GM12878 (cell line): ENCODE results near the gene UNC5CL. TPM values are rescaled to one million over a fixed set of nuclear protein-coding genes. Genes with fewer than 3 reads are reported as not detected.

Source experiments
- ATAC-seq: fragments of 200-7000 bp; cut with Tn5 transposase; 3 replicates; pipeline ENCODE4 v1.9.1; 2020; ENCODE audit warnings: mild to moderate bottlenecking, moderate library complexity
- BruUV-seq: library from RNA; stranded (reverse); fragments of 400-500 nt; replicated peaks from 2 replicates; lab custom pipeline; 2021; lab: Mats Ljungman, UMichigan
- CTCF ChIA-PET: fragments of 300-600 bp; sonication (Branson Sonifier 250); formaldehyde crosslinking; extraction: SDS; loops from one replicate; lab custom pipeline; 2021; ENCODE audit warnings: inconsistent platforms; lab: Yijun Ruan, JAX
- POLR2A ChIA-PET: fragments of 350-600 bp; formaldehyde crosslinking; extraction: SDS; loops from one replicate; lab custom pipeline; 2021; ENCODE audit warnings: inconsistent platforms; lab: Charles Lee
- RAD21 ChIA-PET: fragments of 300-600 bp; sonication (Branson Sonifier 250); formaldehyde crosslinking; loops from one replicate; lab custom pipeline; 2023; ENCODE audit warnings: antibody characterized with exemption; ENCODE audit not compliant: unreplicated experiment; lab: Charles Lee
- SMC1A ChIA-PET: fragments of 300-600 bp; sonication (Branson Sonifier 250); formaldehyde crosslinking; loops from one replicate; lab custom pipeline; 2023; ENCODE audit not compliant: unreplicated experiment, uncharacterized antibody; lab: Charles Lee
- DNase-seq: peaks from one replicate; pipeline ENCODE4 v3.0.0-alpha.2; 2011; ENCODE audit warnings: low read depth, low spot score
- FAIRE-seq: peaks from 3 replicates; lab custom pipeline; 2011; peaks lifted over from hg19 to GRCh38; lab: Jason Lieb, UNC
- H2AFZ ChIP-seq: 2 replicates; pipeline ENCODE4 v1.6.0; 2011; ENCODE audit warnings: low read depth, low read length, control low read depth; ENCODE audit not compliant: control insufficient read depth
- H3K27ac ChIP-seq: 2 replicates; pipeline ENCODE4 v1.5.1; 2011; ENCODE audit warnings: control low read depth; ENCODE audit not compliant: control insufficient read depth, insufficient read depth
- H3K27me3 ChIP-seq, 2 experiments: replicated peaks in 1 of 2; 2 replicates each; pipeline versions ENCODE4 v1.6.0 to v1.6.1; 2011; ENCODE audit warnings: low read length in 1 of 2; ENCODE audit not compliant: control insufficient read depth in 2 of 2, insufficient read depth in 2 of 2
- H3K36me3 ChIP-seq, 2 experiments: 2 replicates each; pipeline ENCODE4 v1.5.1; 2011; ENCODE audit warnings: low read length in 1 of 2; ENCODE audit not compliant: control insufficient read depth in 2 of 2, insufficient read depth in 2 of 2
- H3K4me1 ChIP-seq: 2 replicates; pipeline ENCODE4 v1.6.1; 2011; ENCODE audit warnings: mild to moderate bottlenecking, low read length, moderate library complexity, mixed read lengths; ENCODE audit not compliant: control insufficient read depth, insufficient read depth
- H3K4me2 ChIP-seq: 2 replicates; pipeline ENCODE4 v1.6.0; 2011; ENCODE audit warnings: control low read depth; ENCODE audit not compliant: control insufficient read depth, insufficient read depth
- H3K4me3 ChIP-seq: fragments of 200-600 bp; sonication (generic); 2 replicates; pipeline ENCODE4 v1.5.1; 2016
- H3K79me2 ChIP-seq: 2 replicates; pipeline ENCODE4 v1.6.0; 2011; ENCODE audit warnings: low read length; ENCODE audit not compliant: control insufficient read depth, insufficient read depth
- H3K9ac ChIP-seq: 2 replicates; pipeline ENCODE4 v1.8.0; 2011; ENCODE audit warnings: low read length, control low read depth, mixed read lengths; ENCODE audit not compliant: control insufficient read depth, insufficient read depth
- H3K9me3 ChIP-seq: replicated peaks from 3 replicates; pipeline ENCODE4 v1.5.1; 2011; ENCODE audit warnings: mild to moderate bottlenecking, low read length; ENCODE audit not compliant: control insufficient read depth, insufficient read depth
- H4K20me1 ChIP-seq: 2 replicates; pipeline ENCODE4 v1.6.0; 2011; ENCODE audit not compliant: control insufficient read depth, insufficient read depth
- BMI1 ChIP-seq: fragments of 450-650 bp; IDR thresholded peaks from 2 replicates; pipeline ENCODE4 v1.6.1; 2016; ENCODE audit warnings: mild to moderate bottlenecking, moderate library complexity, borderline replicate concordance
- BRCA1 ChIP-seq: IDR thresholded peaks from 2 replicates; pipeline ENCODE4 v1.6.1; 2011; ENCODE audit warnings: low read depth, low read length, improper control_type of control experiment
- CREB1 ChIP-seq: IDR thresholded peaks from 2 replicates; pipeline ENCODE4 v1.6.1; 2012; ENCODE audit warnings: low read depth, mild to moderate bottlenecking, inconsistent platforms
- EED ChIP-seq: sonication (generic); IDR thresholded peaks from 2 replicates; pipeline ENCODE4 v1.6.1; 2016; ENCODE audit warnings: antibody characterized with exemption, low read depth
- EP300 ChIP-seq, 2 experiments: fragments of 150-350 bp in 1 of 2; IDR thresholded peaks; 2 replicates each; pipeline ENCODE4 v1.6.1; 2011 to 2012; ENCODE audit warnings: low read depth in 2 of 2, low read length in 2 of 2, borderline replicate concordance in 1 of 2, improper control_type of control experiment in 1 of 2, inconsistent platforms in 1 of 2; ENCODE audit not compliant: control insufficient read depth in 1 of 2
- JUNB ChIP-seq: IDR thresholded peaks from 2 replicates; pipeline ENCODE4 v1.6.1; 2016; ENCODE audit warnings: antibody characterized with exemption, mild to moderate bottlenecking
- KAT2A ChIP-seq: conservative IDR thresholded peaks from 2 replicates; pipeline ENCODE4 v1.6.1; 2011; ENCODE audit warnings: low read depth, low read length; ENCODE audit not compliant: control insufficient read depth
- KLF5 ChIP-seq: fragments of 450-650 bp; IDR thresholded peaks from 2 replicates; pipeline ENCODE4 v1.6.1; 2014; ENCODE audit warnings: mild to moderate bottlenecking; ENCODE audit not compliant: partially characterized antibody
- MEF2B ChIP-seq: fragments of 450-650 bp; IDR thresholded peaks from 2 replicates; pipeline ENCODE4 v1.6.1; 2018; ENCODE audit warnings: mild to moderate bottlenecking, moderate library complexity; ENCODE audit not compliant: partially characterized antibody, poor library complexity, severe bottlenecking
- PAX8 ChIP-seq: fragments of 450-650 bp; IDR thresholded peaks from 2 replicates; pipeline ENCODE4 v1.6.1; 2017; ENCODE audit warnings: mild to moderate bottlenecking, moderate library complexity
- POLR2AphosphoS2 ChIP-seq: IDR thresholded peaks from 2 replicates; pipeline ENCODE4 v1.6.1; 2011; ENCODE audit warnings: low read depth, mild to moderate bottlenecking, low read length, improper control_type of control experiment, moderate library complexity
- POU2F2 ChIP-seq: IDR thresholded peaks from 3 replicates; pipeline ENCODE4 v1.6.1; 2011; ENCODE audit warnings: low read depth, mild to moderate bottlenecking, low read length, borderline replicate concordance
- SMC3 ChIP-seq: IDR thresholded peaks from 2 replicates; pipeline ENCODE4 v1.6.1; 2011; ENCODE audit warnings: low read length, improper control_type of control experiment, borderline replicate concordance
- SP1 ChIP-seq: IDR thresholded peaks from one replicate; pipeline ENCODE4 v1.6.1; 2011; ENCODE audit warnings: low read depth, low read length
- ZBED1 ChIP-seq: IDR thresholded peaks from 2 replicates; pipeline ENCODE4 v1.6.1; 2016; ENCODE audit warnings: borderline replicate concordance
- ZNF207 ChIP-seq: fragments of 450-650 bp; IDR thresholded peaks from 2 replicates; pipeline ENCODE4 v1.6.1; 2014; ENCODE audit warnings: antibody characterized with exemption, mild to moderate bottlenecking, borderline replicate concordance
- WGBS: methylation state at CpG from one replicate; pipeline ENCODE4 v1.1.6; 2016; ENCODE audit warnings: low lambda C conversion rate; ENCODE audit not compliant: insufficient replicate concordance, insufficient coverage; ENCODE audit errors: missing lambda C conversion rate; 5-methylcytosine and 5-hydroxymethylcytosine counted together
- in situ Hi-C: fragments of 300-500 bp; cut with MboI; formaldehyde crosslinking; loops from 9 replicates; pipeline ENCODE4 v1.14.3; 2018; ENCODE audit warnings: mixed read lengths
- intact Hi-C: fragments of 100-400 bp; cut with micrococcal nuclease; formaldehyde crosslinking; loops from one replicate; pipeline ENCODE4 v1.14.2; 2022; ENCODE audit not compliant: unreplicated experiment
- polyA plus RNA-seq, 11 experiments: library from polyadenylated mRNA; depleted of rRNA in 4 of 11; unstranded in 6 of 11; stranded (reverse) in 5 of 11; fragments of >200 nt; fragmentation: Nextera tagmentation in 4 of 11; fragmentation: Illumina TruSeq in 1 of 11; extraction: Ambion mirVana in 4 of 11; extraction: Trizol in 1 of 11; gene quantifications; 1 replicate in 1 of 11; 2 replicates in 10 of 11; pipeline versions ENCODE4 v1.2.1 to v1.2.3, GENCODE V29; 2011 to 2016; ENCODE audit warnings: inconsistent platforms in 2 of 11, missing spikeins in 2 of 11, low read depth in 1 of 11
- total RNA-seq, 4 experiments: library from RNA; depleted of rRNA in 3 of 4; stranded (reverse); fragments of >200 nt in 3 of 4; fragmentation: Illumina TruSeq in 1 of 4; extraction: Trizol in 1 of 4; gene quantifications; 2 replicates each; pipeline versions ENCODE4 v1.2.1 to v1.2.3, GENCODE V29; 2013 to 2021
- TF ChIP-seq, protein P1 (sequence below): IDR thresholded peaks from 2 replicates; pipeline ENCODE4 v1.6.1; 2012; ENCODE audit warnings: low read depth, low read length, improper control_type of control experiment
- TF ChIP-seq, protein P2 (sequence below): fragments of 450-650 bp; IDR thresholded peaks from 2 replicates; pipeline ENCODE4 v1.6.1; 2017; ENCODE audit warnings: mild to moderate bottlenecking

UNC5CL gene
- total and polyA plus RNA-seq, 10 of the 15 experiments (the other 5 are each of a cell fraction or from before 2014, with no cell fraction given), result 0.11 to 1.2 (median 0.46) TPM; not detected in 1

DNA sequence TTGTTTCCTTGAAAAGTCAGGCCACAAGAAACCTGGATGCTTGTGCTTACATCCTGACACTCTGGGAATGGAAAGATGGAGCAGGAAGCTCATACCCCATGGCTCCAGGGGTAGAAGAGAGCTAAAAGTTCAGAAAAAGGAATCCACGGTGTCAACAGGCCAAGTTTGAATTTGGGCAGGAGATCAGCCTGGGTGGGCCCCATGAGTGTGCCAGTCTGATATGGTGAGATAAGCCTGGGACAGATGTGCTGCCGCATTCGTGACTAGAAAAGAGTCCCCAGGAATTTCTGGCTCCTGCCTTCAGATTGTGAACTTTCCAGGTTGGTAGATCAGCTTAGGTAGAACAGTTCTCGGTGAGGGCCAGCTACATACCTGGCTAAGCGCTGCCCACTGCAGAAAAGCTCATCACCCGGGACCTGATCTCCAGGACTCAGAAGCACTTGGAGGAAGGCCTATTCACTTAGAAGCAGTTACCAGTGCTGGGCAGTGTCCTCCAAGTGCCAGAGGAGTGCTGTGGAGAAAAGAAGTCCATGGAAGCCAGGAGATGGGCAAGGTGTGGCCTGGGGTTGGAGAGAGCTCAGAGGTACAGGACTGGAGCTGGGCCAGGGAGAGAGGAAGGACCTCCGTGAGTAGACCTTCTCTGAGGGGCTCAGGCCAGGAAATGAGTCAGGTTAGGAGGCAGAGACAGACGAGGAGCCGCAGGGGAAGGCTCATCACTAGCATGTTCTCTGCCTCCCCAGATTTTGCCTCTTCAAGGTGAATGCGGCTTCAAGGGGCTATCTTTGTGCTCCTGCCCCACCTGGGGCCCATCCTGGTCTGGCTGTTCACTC, 3.4 kb upstream of the UNC5CL start, which contains the start of gene TSPO2 (continued):
- TF ChIP-seq MEF2B (no peak), KLF5 (no peak), POLR2AphosphoS2 (no peak)

- ChIA-PET CTCF (interaction anchor here (1.1 to 7.7 kb wide), 10 partner anchors 9 to 141 kb away, joined by 3 to 62 read pairs (median 10); partner anchors contain the start of genes NFYA and OARD1), SMC1A (interaction anchor here (1.1 to 2.9 kb wide), 4 partner anchors 9 to 22 kb away, joined by 3 to 13 read pairs (median 6); no protein-coding TSS in a partner anchor), POLR2A (interaction anchor here (0.9 to 1.3 kb wide), 3 partner anchors 16 to 34 kb away, joined by 3 read pairs; no protein-coding TSS in a partner anchor), RAD21 (interaction anchor here (2.1 kb wide), 1 partner anchor 13 kb away, joined by 5 read pairs; no protein-coding TSS in a partner anchor)
- no peaks in the 10 kb centered on the region for H3K79me2 ChIP-seq
- no peak overlapping the region for H2AFZ ChIP-seq
- ATAC-seq (no peak), FAIRE-seq (no peak), DNase-seq (no peak)
- in situ Hi-C loops (no loop called here), intact Hi-C loops (no loop called here)
- no peaks in the 10 kb centered on the region for H3K9me3 ChIP-seq
- no peak overlapping the region for H3K4me3 ChIP-seq
- no peak overlapping the region for H3K9ac ChIP-seq
- no peaks in the 10 kb centered on the region for H3K27me3 ChIP-seq
- no peaks in the 10 kb centered on the region for H3K4me1 ChIP-seq
- no peaks in the 10 kb centered on the region for H3K36me3 ChIP-seq
- no peaks in the 10 kb centered on the region for H4K20me1 ChIP-seq
- BruUV-seq, result no TSS peak
- H3K4me2 ChIP-seq, result no peak overlapping the region
- WGBS, result 0% methylated on average over 1 of the region's 1 CpG
- no peak overlapping the region for H3K27ac ChIP-seq
- TF ChIP-seq JUNB (no peak), SMC3 (no peak), ZBED1 (no peak), SP1 (no peak), EP300 (IDR thresholded peaks at IDR 0.05; ENCODE audit: borderline replicate concordance in 1 of 2, control insufficient read depth in 1 of 2, low read depth in 2 of 2, low read length in 2 of 2) (no peak), ZNF207 (no peak), PAX8 (no peak), BMI1 (no peak), KAT2A (no peak), CREB1 (no peak), EED (no peak), POU2F2 (no peak), BRCA1 (no peak)
- TF ChIP-seq, protein P1, sequence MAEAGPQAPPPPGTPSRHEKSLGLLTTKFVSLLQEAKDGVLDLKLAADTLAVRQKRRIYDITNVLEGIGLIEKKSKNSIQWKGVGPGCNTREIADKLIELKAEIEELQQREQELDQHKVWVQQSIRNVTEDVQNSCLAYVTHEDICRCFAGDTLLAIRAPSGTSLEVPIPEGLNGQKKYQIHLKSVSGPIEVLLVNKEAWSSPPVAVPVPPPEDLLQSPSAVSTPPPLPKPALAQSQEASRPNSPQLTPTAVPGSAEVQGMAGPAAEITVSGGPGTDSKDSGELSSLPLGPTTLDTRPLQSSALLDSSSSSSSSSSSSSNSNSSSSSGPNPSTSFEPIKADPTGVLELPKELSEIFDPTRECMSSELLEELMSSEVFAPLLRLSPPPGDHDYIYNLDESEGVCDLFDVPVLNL, result no peak
- TF ChIP-seq, protein P2, sequence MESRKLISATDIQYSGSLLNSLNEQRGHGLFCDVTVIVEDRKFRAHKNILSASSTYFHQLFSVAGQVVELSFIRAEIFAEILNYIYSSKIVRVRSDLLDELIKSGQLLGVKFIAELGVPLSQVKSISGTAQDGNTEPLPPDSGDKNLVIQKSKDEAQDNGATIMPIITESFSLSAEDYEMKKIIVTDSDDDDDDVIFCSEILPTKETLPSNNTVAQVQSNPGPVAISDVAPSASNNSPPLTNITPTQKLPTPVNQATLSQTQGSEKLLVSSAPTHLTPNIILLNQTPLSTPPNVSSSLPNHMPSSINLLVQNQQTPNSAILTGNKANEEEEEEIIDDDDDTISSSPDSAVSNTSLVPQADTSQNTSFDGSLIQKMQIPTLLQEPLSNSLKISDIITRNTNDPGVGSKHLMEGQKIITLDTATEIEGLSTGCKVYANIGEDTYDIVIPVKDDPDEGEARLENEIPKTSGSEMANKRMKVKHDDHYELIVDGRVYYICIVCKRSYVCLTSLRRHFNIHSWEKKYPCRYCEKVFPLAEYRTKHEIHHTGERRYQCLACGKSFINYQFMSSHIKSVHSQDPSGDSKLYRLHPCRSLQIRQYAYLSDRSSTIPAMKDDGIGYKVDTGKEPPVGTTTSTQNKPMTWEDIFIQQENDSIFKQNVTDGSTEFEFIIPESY, result no peak
Observed at GRCh38 chr6:41040940-41041536, 2.0 kb upstream of the UNC5CL start.
